Measurements from ENCODE around the gene ABLIM1.

DNA sequence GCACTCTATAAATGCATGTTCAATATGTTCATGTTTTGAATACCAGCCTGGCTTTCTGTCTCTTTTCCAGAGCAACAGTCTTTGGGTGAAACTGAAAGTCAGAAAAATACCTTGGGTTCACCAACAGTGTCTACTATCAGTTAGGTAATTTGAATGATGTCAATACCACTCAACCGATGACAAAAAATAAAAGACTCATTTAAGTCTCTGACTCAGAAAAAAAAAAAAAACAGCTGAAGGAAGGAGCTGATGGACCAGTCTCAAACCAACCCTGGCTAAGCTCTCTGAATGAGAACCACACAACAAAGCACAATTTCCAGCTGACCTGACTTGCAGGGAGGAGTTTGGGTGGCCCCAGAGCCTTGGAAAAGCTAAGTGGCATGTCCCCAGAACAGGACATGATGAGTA, 42.5 kb downstream of the ABLIM1 start:
- TF ChIP-seq GATA2 (IDR thresholded peaks at IDR 0.05; ENCODE audit: low read depth, low read length) (no peak), GATA3 (IDR thresholded peaks at IDR 0.05; ENCODE audit: low read depth, low read length) (no peak)
